Heart right ventricle (tissue), 16 donors: ENCODE results near the gene IQSEC3. TPM values are rescaled to one million over a fixed set of nuclear protein-coding genes. Genes with fewer than 3 reads are reported as not detected.
"Not testable (repeated sequence)": the region's sequence is repeated elsewhere in the genome, so short reads cannot be mapped to it uniquely, and the experiment has no call there.

Experiments used
- ATAC-seq, 8 donors: fragments of 200-7000 bp; cut with Tn5 transposase; one replicate each; pipeline ENCODE4 v1.9.1; 2020; ENCODE audit warnings: mild to moderate bottlenecking in 8 of 8, moderate library complexity in 8 of 8, moderate number of reproducible peaks in 1 of 8
- DNase-seq, 2 donors: peaks; one replicate each; pipeline ENCODE4 v3.0.0-alpha.2; 2020
- H3K27ac ChIP-seq, 10 donors: fragments of 200-600 bp; sonication (generic) in 2 of 10; one replicate each; pipeline versions ENCODE4 v1.5.0 to v1.8.0; 2020 to 2022; ENCODE audit warnings: mild to moderate bottlenecking in 3 of 10
- H3K27me3 ChIP-seq, 7 donors: fragments of 200-600 bp; one replicate each; pipeline ENCODE4 v1.8.0; 2021 to 2022; ENCODE audit warnings: mild to moderate bottlenecking in 2 of 7
- H3K36me3 ChIP-seq, 9 donors: fragments of 200-600 bp; sonication (generic) in 1 of 9; one replicate each; pipeline versions ENCODE4 v1.5.0 to v1.8.0; 2020 to 2022; ENCODE audit warnings: mild to moderate bottlenecking in 2 of 9
- H3K4me1 ChIP-seq, 9 donors: fragments of 200-600 bp; sonication (generic) in 1 of 9; one replicate each; pipeline versions ENCODE4 v1.5.0 to v1.8.0; 2020 to 2022; ENCODE audit warnings: mild to moderate bottlenecking in 4 of 9
- H3K4me3 ChIP-seq, 10 donors: fragments of 200-600 bp; sonication (generic) in 2 of 10; one replicate each; pipeline versions ENCODE4 v1.5.0 to v1.8.0; 2020 to 2022; ENCODE audit warnings: mild to moderate bottlenecking in 7 of 10, moderate library complexity in 2 of 10
- H3K9me3 ChIP-seq, 11 donors: fragments of 200-600 bp in 10 of 11; sonication (generic) in 2 of 11; one replicate each; pipeline versions ENCODE4 v1.5.0 to v1.8.0; 2013 to 2022; ENCODE audit warnings: mild to moderate bottlenecking in 2 of 11, control low read depth in 1 of 11, moderate library complexity in 1 of 11
- CTCF ChIP-seq, 9 donors: fragments of 200-600 bp; sonication (generic) in 2 of 9; IDR thresholded peaks; one replicate each; pipeline versions ENCODE4 v1.5.0 to v1.8.0; 2021 to 2022; ENCODE audit warnings: antibody characterized with exemption in 9 of 9, mild to moderate bottlenecking in 5 of 9, moderate library complexity in 1 of 9
- WGBS, 2 donors: extraction: QIAGEN DNeasy Blood & Tissue Kit; methylation state at CpG; one replicate each; pipeline ENCODE4 v1.1.7; 2013; ENCODE audit warnings: inconsistent platforms in 1 of 2; 5-methylcytosine and 5-hydroxymethylcytosine counted together
- intact Hi-C, 10 donors: fragments of 100-400 bp; cut with DNase I; formaldehyde crosslinking; loops; one replicate each; pipeline versions ENCODE4 v1.11.1 to v1.14.2; 2022
- long read RNA-seq, 3 donors: library from polyadenylated mRNA; unstranded; transcript quantifications; one replicate each; pipeline ENCODE4 v2.0.0, GENCODE V29; 2020 to 2021
- polyA plus RNA-seq, 2 donors: library from polyadenylated mRNA; stranded (reverse); fragments of 200-250 nt; gene quantifications; one replicate each; pipeline ENCODE4 v1.2.3, GENCODE V29; 2013
- total RNA-seq, 10 donors: library from RNA; stranded (reverse); fragmentation: NEBNext Ultra II Directional in 3 of 10; extraction: Animal tissue kit (Norgen Biotek cat#: 25700) in 3 of 10; gene quantifications; one replicate each; pipeline versions ENCODE4 v1.2.1 to v1.2.4, GENCODE V29; 2021 to 2023
- donor health status: Arrhythmogenic right ventricular cardiomyopathy.
- donor health status: ischemic (EF 13 %, LVEDD 7.1; RV severe dilation, severe dysfunction).
- donor health status: healthy with polysubstance abuse.
- donor health status: DM: no; HTN: yes; CAD: no.
- donor health status: DM: no; HTN: no; CAD: no.
- donor health status: ischemic (EF 25% LVEDD 6.9; RV normal size, moderate dysfunction).
- donor health status: ischemic (EF 25% LVEDD 5.7; RV mildly dilated, moderate dysfunction).
- donor health status: healthy.
- donor health status: DM: yes; HTN: yes; CAD: no.
- donor health status: Ischemic cardiomyopathy.
- donor health status: ischemic (EF 35%, LVEDD 5.7; RV mildly dilated, moderate dysfunction).
- donor health status: nonischemic (EF 11% LVEDD 7.7; RV severe dilation, severe dysfunction).
- donor health status: DM: yes; HTN: yes; CAD: no.
- donor health status: PGD.
- donor health status: ischemic (EF 29% LVEDD 5.4; RV normal size, mild dysfunction).
- donor health status: nonischemic (EF 23%, LVEDD 6.1; RV moderate dilation, normal function).

Gene IQSEC3
- total RNA-seq (1 to 10 TPM in 6 of 10 donors, under 1 TPM in 4; 0.32 to 2.1 (median 1.1) TPM), polyA plus RNA-seq (1 to 10 TPM in 1 of 2 donors, under 1 TPM in 1; 0.30 to 2.7 TPM)
- long read RNA-seq, donor 1: 0 reads
- long read RNA-seq, donor 2, partial matches to known transcripts: 3 of 8 reads
- long read RNA-seq, donor 2, other reads (novel, unspliced or antisense): 5 of 8 reads
- long read RNA-seq, donor 3, partial matches to known transcripts: 0 of 2 reads
- long read RNA-seq, donor 3, other reads (novel, unspliced or antisense): 2 of 2 reads

DNA sequence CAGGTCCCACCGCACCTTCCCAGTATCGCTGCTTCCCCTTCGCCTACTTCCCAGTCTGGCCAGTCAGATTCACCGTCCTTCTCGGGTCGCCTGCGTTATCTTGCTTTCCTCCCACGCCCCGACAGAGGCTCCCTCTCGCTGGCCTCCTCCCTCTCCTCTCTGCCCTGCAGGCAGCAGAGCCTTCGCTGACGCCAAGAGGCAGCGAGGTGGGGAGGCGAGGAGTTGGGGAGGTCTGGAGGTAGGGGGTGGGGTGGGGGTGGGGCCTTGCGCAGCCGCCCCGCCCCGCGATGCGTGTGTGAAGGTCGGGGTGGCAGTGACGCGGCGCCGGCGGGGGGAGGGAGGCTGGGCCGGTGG, at the start of gene IQSEC3:
TSS of gene IQSEC3 (plus strand) at position 340 of the 354 bp plus-strand sequence. CDS start 116 bp downstream, outside the sequence.
- ATAC-seq, H3K9me3 ChIP-seq, DNase-seq, intact Hi-C loops, H3K4me1 ChIP-seq, H3K36me3 ChIP-seq, H3K27ac ChIP-seq: not testable (repeated sequence)
- peak within 1 kb of the TSS in 1 of 10 donors; percentile 20 for H3K4me3 ChIP-seq
- peaks cover 0 to 25% (median 17%) of the 10 kb centered on the region in 7 donors for H3K27me3 ChIP-seq
- WGBS, 2 donors: 0 to 2% methylated on average over 5 to 6 of the region's 27 CpGs

DNA sequence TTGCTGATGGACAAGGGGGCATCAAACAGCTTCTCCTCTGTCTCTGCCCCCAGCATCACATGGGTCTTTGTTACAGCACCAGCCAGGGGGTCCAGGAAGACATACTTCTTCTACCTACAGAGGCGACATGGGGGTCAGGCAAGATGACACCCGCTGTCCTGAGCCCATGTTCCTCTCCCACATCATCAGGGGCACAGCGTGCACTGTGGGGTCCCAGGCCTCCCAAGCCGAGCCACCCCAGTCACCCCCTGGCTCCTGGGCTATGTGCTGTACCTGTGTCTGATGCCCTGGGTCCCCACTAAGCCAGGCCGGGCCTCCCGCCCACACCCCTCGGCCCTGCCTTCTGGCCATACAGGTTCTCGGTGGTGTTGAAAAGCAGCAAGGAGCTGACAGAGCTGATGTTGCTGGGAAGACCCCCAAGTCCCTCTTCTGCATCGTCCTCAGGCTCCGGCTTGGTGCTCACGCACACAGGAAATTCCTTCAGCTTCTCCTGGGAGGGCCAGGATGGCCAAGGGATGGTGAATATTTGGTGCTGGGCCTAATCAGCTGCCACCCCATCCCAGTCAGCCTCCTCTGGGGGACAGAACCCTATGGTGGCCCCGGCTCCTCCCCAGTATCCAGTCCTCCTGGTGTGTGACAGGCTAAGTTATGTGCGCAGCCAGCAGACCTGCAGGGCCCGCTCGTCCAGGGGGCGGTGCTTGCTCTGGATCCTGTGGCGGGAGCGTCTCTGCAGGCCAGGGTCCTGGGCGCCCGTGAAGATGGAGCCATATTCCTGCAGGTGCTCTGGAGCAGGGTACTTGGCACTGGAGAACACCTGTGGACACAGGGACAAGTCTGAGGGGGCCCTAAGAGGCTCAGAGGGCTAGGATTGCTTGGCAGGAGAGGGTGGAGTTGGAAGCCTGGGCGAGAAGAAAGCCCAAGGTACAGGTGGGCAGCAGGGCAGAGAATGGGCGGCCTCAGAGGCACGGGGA, 48.9 kb upstream of the IQSEC3 start:
- H3K27ac ChIP-seq, H3K9me3 ChIP-seq, ATAC-seq, H3K4me3 ChIP-seq, DNase-seq, H3K27me3 ChIP-seq, intact Hi-C loops: not testable (repeated sequence)
- H3K4me1 ChIP-seq: peaks cover 0 to 17% (median 0%) of the 10 kb centered on the region in 9 donors
- peaks cover 0 to 28% (median 9%) of the 10 kb centered on the region in 9 donors for H3K36me3 ChIP-seq
- 95 to 96% methylated on average over 13 to 18 of the region's 23 CpGs for WGBS, 2 donors

- ATAC-seq, H3K9me3 ChIP-seq, DNase-seq, H3K27ac ChIP-seq, H3K27me3 ChIP-seq, H3K4me3 ChIP-seq, intact Hi-C loops: not testable (repeated sequence)
- 92 to 96% methylated on average over 19 of the region's 26 CpGs for WGBS, 2 donors
- peaks cover 0 to 21% (median 0%) of the 10 kb centered on the region in 9 donors for H3K4me1 ChIP-seq
- H3K36me3 ChIP-seq: peaks cover 0 to 28% (median 9%) of the 10 kb centered on the region in 9 donors
Observed at GRCh38 chr12:18821-19567, 47.6 kb upstream of the IQSEC3 start.

- H3K4me3 ChIP-seq, ATAC-seq, intact Hi-C loops, DNase-seq, H3K9me3 ChIP-seq, H3K27ac ChIP-seq, H3K27me3 ChIP-seq: not testable (repeated sequence)
- Histone ChIP-seq H3K4me1 (peaks cover 0 to 21% (median 0%) of the 10 kb centered on the region in 9 donors), H3K36me3 (peaks cover 0 to 28% (median 9%) of the 10 kb centered on the region in 9 donors)
- WGBS, 2 donors: 85 to 93% methylated on average over 7 of the region's 11 CpGs
Observed at GRCh38 chr12:19906-20305, 46.7 kb upstream of the IQSEC3 start.

- intact Hi-C loops: no loop called here
- peaks cover 0 to 28% (median 9%) of the 10 kb centered on the region in 9 donors for H3K36me3 ChIP-seq
- H3K4me1 ChIP-seq: peaks cover 0 to 21% (median 0%) of the 10 kb centered on the region in 9 donors
- ATAC-seq: peak in 3 of 8 donors; percentile 33 to 73 (median 40)
- no peaks in the 10 kb centered on the region for H3K9me3 ChIP-seq
- H3K4me3 ChIP-seq: no peak overlapping the region
- no peak for TF ChIP-seq CTCF (IDR thresholded peaks at IDR 0.05)
- no peaks in the 10 kb centered on the region for H3K27me3 ChIP-seq
- DNase-seq: no peak
- whole genome bisulfite sequencing, 2 donors: 64 to 70% methylated on average over 6 of the region's 6 CpGs
- H3K27ac ChIP-seq: no peak overlapping the region
Observed at GRCh38 chr12:20757-21156, 45.8 kb upstream of the IQSEC3 start.
